Measurements from ENCODE around the gene ZNF804B. TPM values are rescaled to one million over a fixed set of nuclear protein-coding genes. Genes with fewer than 3 reads are reported as not detected.

ZNF804B gene
- total RNA-seq, 1 donor from 2014 or later = not detected

DNA sequence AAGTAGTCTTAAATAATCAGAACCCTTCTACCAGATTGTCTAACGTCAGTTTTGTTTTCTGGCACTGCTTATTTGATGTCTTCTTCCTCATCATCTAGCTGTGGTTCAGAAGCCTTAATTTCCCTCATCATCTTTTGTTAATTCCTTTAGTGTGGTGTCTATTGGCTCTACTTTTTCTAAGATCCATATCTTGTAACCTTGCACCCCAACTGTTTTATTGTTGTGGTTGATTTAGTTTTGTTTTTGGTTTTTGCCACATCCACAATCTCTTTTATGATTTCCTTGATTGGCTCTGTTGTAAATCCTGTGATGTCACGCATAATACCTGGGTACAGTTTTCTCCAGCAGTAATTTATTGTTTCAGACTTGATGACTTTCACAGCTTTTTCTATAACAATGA is 499.6 kb downstream of the ZNF804B start:
- DNase-seq (ENCODE audit: low read depth, low spot score) = no peak

DNA sequence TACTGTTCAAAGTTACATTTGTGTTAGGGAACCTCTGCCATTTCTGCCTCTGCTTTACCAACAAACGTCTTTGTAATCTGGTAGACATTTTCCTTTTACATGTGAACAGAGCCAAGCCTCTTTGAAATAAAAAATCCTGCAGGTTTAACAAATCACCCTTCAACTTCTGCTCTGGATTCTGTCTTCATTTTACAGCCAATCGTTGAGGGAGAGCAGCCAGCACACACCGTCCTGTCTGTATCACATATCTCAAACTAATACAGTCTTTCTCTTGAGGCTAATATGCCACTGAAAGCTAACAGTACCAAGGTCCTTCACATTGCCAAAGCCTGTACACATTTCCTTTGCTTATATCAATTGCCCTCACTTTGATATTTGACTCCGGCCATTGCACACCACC is 504.6 kb downstream of the ZNF804B start:
- DNase-seq (ENCODE audit: low read depth, low spot score) = no peak

DNA sequence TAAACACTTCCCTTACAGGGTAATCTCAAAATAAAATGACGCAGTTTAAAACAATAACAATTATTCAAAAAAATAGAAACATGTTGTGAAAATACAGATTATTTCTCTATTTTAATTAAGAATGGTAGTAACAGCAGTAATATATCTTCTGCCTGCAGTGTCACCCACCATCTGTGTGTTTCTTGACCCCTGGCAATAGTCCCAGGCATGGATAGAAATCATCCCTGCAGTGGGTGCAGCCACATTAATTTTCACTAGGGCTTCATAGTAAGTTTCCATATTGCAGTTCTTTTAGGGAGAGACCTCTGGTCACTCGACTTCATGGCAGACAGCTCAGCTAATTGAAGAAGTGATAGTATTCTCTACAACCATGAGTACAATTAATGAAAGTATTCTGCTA is 506.1 kb downstream of the ZNF804B start:
- no peak for DNase-seq (ENCODE audit: low read depth, low spot score)

DNA sequence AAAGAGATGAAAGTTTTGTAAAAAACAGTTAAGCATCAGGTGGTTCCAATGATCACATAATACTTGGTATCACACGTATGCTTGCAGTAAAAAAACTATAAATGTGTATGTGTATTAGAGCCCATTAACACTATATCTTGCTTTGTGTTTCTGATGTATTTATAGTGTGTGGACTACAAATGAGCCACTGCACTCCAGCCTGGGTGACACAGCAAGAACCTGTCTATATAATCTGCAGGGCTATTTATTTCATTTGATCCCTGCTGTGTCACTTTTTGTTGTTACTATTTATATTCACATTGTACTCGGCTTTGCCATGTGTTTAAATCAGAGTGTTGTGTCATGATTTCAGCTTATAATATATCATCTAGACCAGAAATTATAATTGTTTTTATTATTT is 523.8 kb downstream of the ZNF804B start:
- DNase-seq (ENCODE audit: low read depth, low spot score) = no peak

DNA sequence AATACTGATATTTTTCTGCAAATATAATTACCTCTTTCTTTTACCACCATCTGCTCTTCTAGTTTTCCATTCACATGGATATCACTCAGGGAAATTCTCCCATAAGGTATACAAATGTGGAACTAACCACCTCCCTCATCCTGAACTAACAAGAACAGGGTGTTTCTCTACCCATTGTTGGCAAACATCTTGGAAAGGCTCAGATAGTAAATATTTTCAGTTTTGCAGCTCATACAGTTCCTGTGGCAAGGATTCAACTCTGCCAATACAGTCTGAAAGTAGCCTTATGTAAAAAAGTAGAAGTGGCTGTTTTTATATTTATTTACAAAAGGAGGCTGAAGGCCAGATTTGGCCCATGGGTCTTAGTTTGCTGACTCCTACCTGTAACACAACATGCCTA is 549.0 kb downstream of the ZNF804B start:
- no peak for DNase-seq (ENCODE audit: low read depth, low spot score)

DNA sequence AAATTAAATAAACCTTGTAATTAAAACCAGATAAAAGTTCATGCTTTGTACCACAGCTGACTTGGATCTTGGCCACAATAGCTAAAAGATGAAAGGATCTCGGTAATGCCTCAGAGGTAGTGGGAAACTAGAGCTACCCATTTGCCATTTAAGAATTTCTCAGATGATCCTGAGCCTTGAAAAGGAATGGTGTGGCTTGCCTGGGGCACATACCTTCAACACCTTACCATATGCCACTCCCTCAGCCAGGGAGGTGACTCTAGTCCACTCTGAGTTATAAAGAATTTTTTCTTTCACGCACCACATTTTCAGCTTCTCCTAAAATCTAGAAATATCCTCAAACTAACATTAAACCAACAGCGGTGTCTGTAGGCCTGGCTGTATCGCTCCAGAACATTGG is 552.4 kb downstream of the ZNF804B start:
- no peak for DNase-seq (ENCODE audit: low read depth, low spot score)

DNA sequence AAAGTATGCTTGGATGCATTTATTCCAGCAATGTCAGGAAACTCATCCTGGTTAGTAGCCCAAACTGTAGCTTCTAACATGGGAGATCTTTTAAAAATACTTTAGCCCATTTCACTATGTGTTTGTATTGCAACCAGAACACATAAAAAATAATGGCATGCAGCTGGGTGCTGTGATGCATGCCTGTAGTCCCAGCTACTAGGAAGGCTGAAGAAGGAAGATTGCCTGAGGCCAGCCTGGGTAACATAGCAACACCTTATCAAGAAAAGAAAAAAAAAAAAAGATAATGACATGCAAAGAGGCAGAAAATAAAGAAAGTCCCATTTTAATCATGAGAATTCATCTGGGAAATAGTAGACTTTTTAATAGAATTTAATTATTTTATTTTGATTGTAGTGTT is 553.1 kb downstream of the ZNF804B start:
- no peak for DNase-seq (ENCODE audit: low read depth, low spot score)

DNA sequence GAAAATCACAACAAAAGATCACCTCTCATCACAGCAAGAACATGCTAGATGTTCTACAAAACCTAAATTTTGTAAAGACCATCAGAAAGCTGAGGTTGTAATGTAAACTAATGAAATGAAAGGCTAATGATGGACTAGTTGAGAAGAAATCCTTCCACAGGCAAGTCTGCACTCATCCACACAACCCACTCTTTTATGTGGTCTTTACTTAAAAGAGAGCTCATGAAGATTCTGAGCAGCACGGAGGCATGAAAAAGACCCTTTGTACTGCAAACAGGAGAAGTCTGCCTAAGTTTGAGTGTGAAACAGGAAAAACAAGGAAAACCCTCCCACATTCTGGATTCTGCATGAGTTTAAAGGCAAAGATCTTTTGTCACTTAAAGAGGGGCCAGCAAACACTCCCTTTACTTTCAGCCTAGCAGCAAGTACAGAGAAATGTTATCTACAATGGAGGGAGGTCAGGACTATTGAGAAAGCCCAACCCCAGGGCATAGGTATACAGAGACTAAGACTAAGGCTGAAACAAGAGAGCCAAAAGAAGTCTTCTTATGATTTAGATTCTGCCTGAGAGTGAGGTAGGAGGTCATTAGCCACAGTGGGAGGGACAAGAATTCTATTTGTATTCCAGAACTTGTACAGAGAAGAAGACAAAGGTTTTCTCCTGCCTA is 557.2 kb downstream of the ZNF804B start:
- DNase-seq (ENCODE audit: low read depth, low spot score) = no peak

DNA sequence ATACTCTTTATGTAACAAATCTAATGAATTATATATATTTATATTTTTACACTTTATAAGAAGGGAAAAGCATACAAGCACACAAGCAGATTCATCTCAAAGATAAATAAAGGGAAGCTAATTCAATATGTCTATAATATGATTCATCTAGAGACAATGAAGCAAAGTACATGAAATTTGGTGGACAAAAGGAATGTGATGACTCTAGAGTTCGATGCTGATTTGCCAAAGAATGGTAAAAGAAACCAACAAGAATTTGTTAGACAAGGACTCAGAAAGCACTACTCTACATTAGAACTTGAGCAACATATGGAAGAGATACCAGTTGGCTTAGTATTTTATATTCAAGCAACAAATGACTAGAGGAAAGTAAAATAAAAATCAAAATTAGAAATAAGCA is 572.5 kb downstream of the ZNF804B start:
- no peak for DNase-seq (ENCODE audit: low read depth, low spot score)

DNA sequence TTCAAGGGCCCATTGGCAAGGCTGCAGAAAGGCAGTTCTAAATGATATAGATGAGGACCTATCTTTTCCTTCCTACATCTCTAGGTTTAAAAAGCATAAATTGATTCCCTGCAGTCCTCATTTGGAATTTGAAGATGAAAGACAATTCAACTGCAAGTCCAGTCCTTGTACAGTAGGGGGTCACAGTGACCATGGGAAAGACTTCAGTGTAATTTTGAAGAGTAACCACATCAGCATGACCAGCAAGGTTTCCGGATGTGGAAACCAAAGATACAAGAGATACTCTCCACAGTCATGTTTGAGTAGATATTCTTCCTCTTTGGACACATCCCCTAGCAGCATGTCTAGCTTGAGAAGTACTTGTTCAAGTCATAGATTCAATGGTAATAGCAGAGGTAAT is 575.3 kb downstream of the ZNF804B start:
- no peak for DNase-seq (ENCODE audit: low read depth, low spot score)

DNA sequence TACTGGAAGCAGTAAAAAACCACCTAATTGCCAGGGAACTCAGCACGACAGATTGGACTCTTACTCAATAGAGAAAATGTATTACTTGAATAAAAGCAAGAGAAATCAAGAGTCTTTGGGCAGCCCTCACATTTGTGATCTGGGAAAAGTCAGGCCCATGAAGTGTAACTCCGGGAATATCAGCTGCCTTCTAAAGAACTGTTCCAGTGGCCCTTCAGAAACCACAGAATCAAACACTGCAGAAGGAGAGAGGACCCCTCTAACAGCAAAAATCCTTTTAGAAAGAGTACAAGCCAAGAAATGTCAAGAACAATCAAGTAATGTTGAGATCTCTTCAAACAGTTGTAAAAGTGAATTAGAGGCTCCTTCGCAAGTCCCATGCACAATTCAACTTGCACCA is 576.0 kb downstream of the ZNF804B start:
- no peak for DNase-seq (ENCODE audit: low read depth, low spot score)

DNA sequence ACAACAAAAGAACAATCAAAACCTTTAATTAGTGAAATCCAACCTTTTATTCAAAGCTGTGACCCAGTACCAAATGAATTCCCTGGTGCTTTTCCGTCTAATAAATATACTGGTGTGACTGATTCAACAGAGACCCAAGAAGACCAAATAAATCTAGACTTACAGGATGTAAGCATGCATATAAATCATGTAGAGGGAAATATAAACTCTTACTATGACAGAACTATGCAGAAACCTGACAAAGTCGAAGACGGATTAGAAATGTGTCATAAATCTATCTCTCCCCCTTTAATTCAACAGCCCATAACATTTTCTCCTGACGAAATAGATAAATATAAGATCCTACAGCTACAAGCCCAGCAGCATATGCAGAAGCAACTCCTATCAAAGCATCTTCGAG is 576.6 kb downstream of the ZNF804B start:
- no peak for DNase-seq (ENCODE audit: low read depth, low spot score)

DNA sequence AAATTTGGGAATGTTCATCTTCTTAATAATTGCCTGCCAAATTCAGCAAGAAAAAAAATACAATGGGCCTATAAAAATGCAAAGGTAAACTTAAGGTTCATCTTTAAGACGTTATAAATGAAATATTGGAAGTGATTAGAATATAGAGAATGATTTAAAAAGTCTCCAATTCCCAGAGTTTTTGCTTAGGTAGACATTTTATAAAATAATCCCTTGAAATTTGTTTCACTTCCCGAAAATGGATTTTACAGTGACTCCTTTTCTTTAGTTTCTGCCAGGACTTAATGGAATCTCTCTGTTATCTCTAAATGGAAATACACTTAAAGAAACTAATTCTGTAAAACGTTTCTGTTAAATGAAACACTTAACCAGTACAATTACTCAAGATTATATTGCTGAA is 580.2 kb downstream of the ZNF804B start:
- DNase-seq (ENCODE audit: low read depth, low spot score) = no peak

DNA sequence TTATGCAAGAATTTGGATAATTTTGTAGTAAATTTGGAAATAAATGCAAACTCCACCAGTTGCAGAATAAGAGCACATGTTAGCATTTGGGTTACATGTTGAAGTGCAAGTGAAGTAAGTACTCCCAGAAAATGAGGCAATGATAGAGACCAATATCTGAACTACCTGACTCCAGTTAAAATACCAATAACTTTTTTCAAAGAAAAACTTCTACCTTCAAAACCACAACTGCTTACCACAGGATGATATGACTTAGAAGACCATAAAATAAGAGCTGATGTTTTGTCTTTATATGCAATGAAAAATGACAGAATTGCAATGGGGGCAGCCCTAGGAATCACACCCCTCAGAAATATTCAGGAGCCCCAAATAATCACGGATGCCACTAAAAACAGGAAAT is 597.6 kb downstream of the ZNF804B start:
- DNase-seq (ENCODE audit: low read depth, low spot score) = no peak

DNA sequence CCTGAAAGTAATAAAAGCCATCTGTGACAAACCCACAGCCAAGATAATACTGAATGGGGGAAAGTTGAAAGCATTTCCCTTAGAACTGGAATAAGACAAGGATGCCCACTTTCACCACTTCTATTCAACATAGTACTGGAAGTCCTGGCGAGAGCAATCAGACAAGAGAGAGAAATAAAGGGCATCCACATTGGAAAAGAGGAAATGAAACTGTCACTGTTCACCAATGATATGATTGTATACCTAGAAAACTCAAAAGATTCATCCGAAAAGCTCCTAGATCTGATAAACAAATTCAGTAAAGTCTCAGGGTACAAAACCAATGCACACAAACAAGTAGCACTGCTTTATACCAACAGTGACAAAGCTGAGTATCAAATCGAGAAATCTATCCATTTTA is 617.7 kb downstream of the ZNF804B start:
- DNase-seq (ENCODE audit: low read depth, low spot score) = no peak

DNA sequence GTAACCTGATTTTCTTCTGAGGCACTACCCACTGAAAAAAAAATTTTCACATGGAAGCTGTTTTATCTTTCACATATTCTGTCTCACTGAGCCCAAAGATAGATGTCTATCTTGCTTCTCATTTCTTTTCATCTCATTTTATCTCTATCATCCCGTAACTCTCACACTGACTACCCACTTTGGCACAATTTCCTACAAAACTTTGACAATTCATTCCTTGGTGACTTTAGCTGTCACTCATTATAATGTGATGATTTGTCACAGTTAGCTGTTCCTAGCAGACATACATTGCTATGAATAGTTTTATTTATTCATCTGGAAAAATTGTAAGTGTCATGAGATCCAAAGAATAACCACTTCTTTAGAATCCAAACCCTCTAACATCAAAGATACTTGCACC is 625.9 kb downstream of the ZNF804B start:
- no peak for DNase-seq (ENCODE audit: low read depth, low spot score)

Other genes with a start within 250 kb of the ZNF804B start
- gene TEX47, start 36.0 kb downstream of the ZNF804B start, total RNA-seq = not detected in 2 replicates